PFSK-1 (cell line): ENCODE measurements around the gene LCN6.

ENCODE experiments used
- POLR2AphosphoS5 ChIP-seq: IDR thresholded peaks from 2 replicates; pipeline ENCODE4 v1.6.1; 2012; ENCODE audit warnings: low read depth, mild to moderate bottlenecking, control low read depth, low read length, moderate library complexity
- TAF1 ChIP-seq: IDR thresholded peaks from 2 replicates; pipeline ENCODE4 v1.6.1; 2012; ENCODE audit warnings: low read length, control low read depth, borderline replicate concordance; ENCODE audit not compliant: insufficient read depth
- TF ChIP-seq, protein P1 (sequence below), 2 experiments: IDR thresholded peaks; 2 replicates each; pipeline versions ENCODE4 v1.6.1 to v1.8.0; 2011 to 2012; ENCODE audit warnings: low read depth in 2 of 2, low read length in 2 of 2, control low read depth in 1 of 2, inconsistent platforms in 1 of 2, mild to moderate bottlenecking in 1 of 2, moderate library complexity in 1 of 2; ENCODE audit not compliant: insufficient read depth in 1 of 2

DNA sequence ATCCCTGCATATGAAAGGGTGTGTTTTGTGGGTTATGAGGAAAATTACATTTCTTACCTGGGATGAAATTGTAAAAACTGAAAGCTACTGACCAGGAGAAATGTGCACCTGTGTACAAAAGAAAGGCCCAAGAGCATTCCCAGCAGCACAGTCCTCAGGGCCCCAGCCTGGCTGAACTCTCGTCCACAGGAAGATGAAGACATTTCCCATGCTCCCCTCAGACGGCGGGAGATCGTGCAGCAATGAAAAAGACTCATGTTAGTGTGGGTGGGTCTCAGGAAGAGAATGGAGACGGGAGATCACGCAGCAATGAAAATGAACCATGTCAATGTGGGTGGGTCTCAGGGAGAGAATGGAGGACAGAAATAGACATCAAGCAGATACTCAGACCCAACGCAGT, 28.6 kb upstream of the LCN6 start:
- TF ChIP-seq TAF1 (no peak), POLR2AphosphoS5 (no peak)
- TF ChIP-seq, protein P1, sequence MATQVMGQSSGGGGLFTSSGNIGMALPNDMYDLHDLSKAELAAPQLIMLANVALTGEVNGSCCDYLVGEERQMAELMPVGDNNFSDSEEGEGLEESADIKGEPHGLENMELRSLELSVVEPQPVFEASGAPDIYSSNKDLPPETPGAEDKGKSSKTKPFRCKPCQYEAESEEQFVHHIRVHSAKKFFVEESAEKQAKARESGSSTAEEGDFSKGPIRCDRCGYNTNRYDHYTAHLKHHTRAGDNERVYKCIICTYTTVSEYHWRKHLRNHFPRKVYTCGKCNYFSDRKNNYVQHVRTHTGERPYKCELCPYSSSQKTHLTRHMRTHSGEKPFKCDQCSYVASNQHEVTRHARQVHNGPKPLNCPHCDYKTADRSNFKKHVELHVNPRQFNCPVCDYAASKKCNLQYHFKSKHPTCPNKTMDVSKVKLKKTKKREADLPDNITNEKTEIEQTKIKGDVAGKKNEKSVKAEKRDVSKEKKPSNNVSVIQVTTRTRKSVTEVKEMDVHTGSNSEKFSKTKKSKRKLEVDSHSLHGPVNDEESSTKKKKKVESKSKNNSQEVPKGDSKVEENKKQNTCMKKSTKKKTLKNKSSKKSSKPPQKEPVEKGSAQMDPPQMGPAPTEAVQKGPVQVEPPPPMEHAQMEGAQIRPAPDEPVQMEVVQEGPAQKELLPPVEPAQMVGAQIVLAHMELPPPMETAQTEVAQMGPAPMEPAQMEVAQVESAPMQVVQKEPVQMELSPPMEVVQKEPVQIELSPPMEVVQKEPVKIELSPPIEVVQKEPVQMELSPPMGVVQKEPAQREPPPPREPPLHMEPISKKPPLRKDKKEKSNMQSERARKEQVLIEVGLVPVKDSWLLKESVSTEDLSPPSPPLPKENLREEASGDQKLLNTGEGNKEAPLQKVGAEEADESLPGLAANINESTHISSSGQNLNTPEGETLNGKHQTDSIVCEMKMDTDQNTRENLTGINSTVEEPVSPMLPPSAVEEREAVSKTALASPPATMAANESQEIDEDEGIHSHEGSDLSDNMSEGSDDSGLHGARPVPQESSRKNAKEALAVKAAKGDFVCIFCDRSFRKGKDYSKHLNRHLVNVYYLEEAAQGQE (IDR thresholded peaks at IDR 0.05; ENCODE audit: insufficient read depth in 1 of 2, low read depth in 2 of 2, low read length in 2 of 2): no peak
